Heart right ventricle (tissue), 16 donors: ENCODE measurements around the gene BBLN. TPM values are rescaled to one million over a fixed set of nuclear protein-coding genes. Genes with fewer than 3 reads are reported as not detected.

Experiments used
- ATAC-seq, 8 donors: fragments of 200-7000 bp; cut with Tn5 transposase; one replicate each; pipeline ENCODE4 v1.9.1; 2020; ENCODE audit warnings: mild to moderate bottlenecking in 8 of 8, moderate library complexity in 8 of 8, moderate number of reproducible peaks in 1 of 8
- DNase-seq, 2 donors: peaks; one replicate each; pipeline ENCODE4 v3.0.0-alpha.2; 2020
- H3K27ac ChIP-seq, 10 donors: fragments of 200-600 bp; sonication (generic) in 2 of 10; one replicate each; pipeline versions ENCODE4 v1.5.0 to v1.8.0; 2020 to 2022; ENCODE audit warnings: mild to moderate bottlenecking in 3 of 10
- H3K27me3 ChIP-seq, 7 donors: fragments of 200-600 bp; one replicate each; pipeline ENCODE4 v1.8.0; 2021 to 2022; ENCODE audit warnings: mild to moderate bottlenecking in 2 of 7
- H3K36me3 ChIP-seq, 9 donors: fragments of 200-600 bp; sonication (generic) in 1 of 9; one replicate each; pipeline versions ENCODE4 v1.5.0 to v1.8.0; 2020 to 2022; ENCODE audit warnings: mild to moderate bottlenecking in 2 of 9
- H3K4me1 ChIP-seq, 9 donors: fragments of 200-600 bp; sonication (generic) in 1 of 9; one replicate each; pipeline versions ENCODE4 v1.5.0 to v1.8.0; 2020 to 2022; ENCODE audit warnings: mild to moderate bottlenecking in 4 of 9
- H3K4me3 ChIP-seq, 10 donors: fragments of 200-600 bp; sonication (generic) in 2 of 10; one replicate each; pipeline versions ENCODE4 v1.5.0 to v1.8.0; 2020 to 2022; ENCODE audit warnings: mild to moderate bottlenecking in 7 of 10, moderate library complexity in 2 of 10
- H3K9me3 ChIP-seq, 11 donors: fragments of 200-600 bp in 10 of 11; sonication (generic) in 2 of 11; one replicate each; pipeline versions ENCODE4 v1.5.0 to v1.8.0; 2013 to 2022; ENCODE audit warnings: mild to moderate bottlenecking in 2 of 11, control low read depth in 1 of 11, moderate library complexity in 1 of 11
- CTCF ChIP-seq, 9 donors: fragments of 200-600 bp; sonication (generic) in 2 of 9; IDR thresholded peaks; one replicate each; pipeline versions ENCODE4 v1.5.0 to v1.8.0; 2021 to 2022; ENCODE audit warnings: antibody characterized with exemption in 9 of 9, mild to moderate bottlenecking in 5 of 9, moderate library complexity in 1 of 9
- WGBS, 2 donors: extraction: QIAGEN DNeasy Blood & Tissue Kit; methylation state at CpG; one replicate each; pipeline ENCODE4 v1.1.7; 2013; ENCODE audit warnings: inconsistent platforms in 1 of 2; 5-methylcytosine and 5-hydroxymethylcytosine counted together
- intact Hi-C, 10 donors: fragments of 100-400 bp; cut with DNase I; formaldehyde crosslinking; loops; one replicate each; pipeline versions ENCODE4 v1.11.1 to v1.14.2; 2022
- polyA plus RNA-seq, 2 donors: library from polyadenylated mRNA; stranded (reverse); fragments of 200-250 nt; gene quantifications; one replicate each; pipeline ENCODE4 v1.2.3, GENCODE V29; 2013
- total RNA-seq, 10 donors: library from RNA; stranded (reverse); fragmentation: NEBNext Ultra II Directional in 3 of 10; extraction: Animal tissue kit (Norgen Biotek cat#: 25700) in 3 of 10; gene quantifications; one replicate each; pipeline versions ENCODE4 v1.2.1 to v1.2.4, GENCODE V29; 2021 to 2023
- donor health status: Arrhythmogenic right ventricular cardiomyopathy.
- donor health status: ischemic (EF 13 %, LVEDD 7.1; RV severe dilation, severe dysfunction).
- donor health status: healthy with polysubstance abuse.
- donor health status: DM: no; HTN: yes; CAD: no.
- donor health status: DM: no; HTN: no; CAD: no.
- donor health status: ischemic (EF 25% LVEDD 6.9; RV normal size, moderate dysfunction).
- donor health status: ischemic (EF 25% LVEDD 5.7; RV mildly dilated, moderate dysfunction).
- donor health status: healthy.
- donor health status: DM: yes; HTN: yes; CAD: no.
- donor health status: Ischemic cardiomyopathy.
- donor health status: ischemic (EF 35%, LVEDD 5.7; RV mildly dilated, moderate dysfunction).
- donor health status: nonischemic (EF 11% LVEDD 7.7; RV severe dilation, severe dysfunction).
- donor health status: DM: yes; HTN: yes; CAD: no.
- donor health status: PGD.
- donor health status: ischemic (EF 29% LVEDD 5.4; RV normal size, mild dysfunction).
- donor health status: nonischemic (EF 23%, LVEDD 6.1; RV moderate dilation, normal function).

Gene BBLN
- total and polyA plus RNA-seq, 12 donors, result 29.5 to 159 (median 38.6) TPM

GRCh38 chr9:128208946-128209669, 49.0 kb downstream of the BBLN start:
- Histone ChIP-seq H3K27me3 (peaks cover 0 to 16% (median 7%) of the 10 kb centered on the region in 7 donors), H3K27ac (no peak overlapping the region), H3K4me1 (peaks cover 0 to 9% (median 2%) of the 10 kb centered on the region in 9 donors), H3K9me3 (no peaks in the 10 kb centered on the region), H3K4me3 (no peak overlapping the region), H3K36me3 (no peaks in the 10 kb centered on the region)
- ATAC-seq (no peak), DNase-seq (no peak)
- intact Hi-C loops, result no loop called here
- WGBS, 2 donors, result 79 to 83% methylated on average over 15 of the region's 15 CpGs
- no peak for TF ChIP-seq CTCF (IDR thresholded peaks at IDR 0.05)

- DNase-seq, result no peak
- 67 to 73% methylated on average over 12 of the region's 12 CpGs for WGBS, 2 donors
These were observed 51.3 kb downstream of the BBLN start for GRCh38 chr9:128211186-128211980.

GRCh38 chr9:128211981-128212281, 51.9 kb downstream of the BBLN start:
- Histone ChIP-seq H3K9me3 (no peaks in the 10 kb centered on the region), H3K4me1 (peaks cover 0 to 26% (median 6%) of the 10 kb centered on the region in 9 donors), H3K27me3 (peaks cover 0 to 5% (median 0%) of the 10 kb centered on the region in 7 donors), H3K4me3 (no peak overlapping the region), H3K36me3 (no peaks in the 10 kb centered on the region), H3K27ac (no peak overlapping the region)
- ATAC-seq, result no peak
- intact Hi-C loops, result no loop called here
- TF ChIP-seq CTCF (IDR thresholded peaks at IDR 0.05), result no peak
- WGBS, 2 donors, result 78 to 87% methylated on average over 2 of the region's 2 CpGs
- DNase-seq, result no peak

More at GRCh38 chr9:128211186-128211980, 51.3 kb downstream of the BBLN start:
- Histone ChIP-seq H3K9me3 (no peaks in the 10 kb centered on the region), H3K4me3 (no peak overlapping the region), H3K36me3 (no peaks in the 10 kb centered on the region), H3K27ac (no peak overlapping the region), H3K27me3 (peaks cover 0 to 5% (median 0%) of the 10 kb centered on the region in 7 donors), H3K4me1 (peaks cover 0 to 22% (median 3%) of the 10 kb centered on the region in 9 donors)
- ATAC-seq, result no peak
- TF ChIP-seq CTCF (IDR thresholded peaks at IDR 0.05), result no peak
- intact Hi-C loops, result no loop called here

Other genes with a start within 250 kb of the BBLN start
- gene ST6GALNAC4, start 243.2 kb upstream of the BBLN start, total RNA-seq, result 10 to 100 TPM; 23.2 to 52.9 (median 33.9) TPM
- 10 to 100 TPM; 10.8 to 48.6 TPM for gene ST6GALNAC4, start 243.2 kb upstream of the BBLN start, polyA plus RNA-seq
- under 1 TPM in 7 of 10 donors, not detected in 3; 0.25 to 0.59 (median 0.47) TPM for gene PIP5KL1, start 229.5 kb upstream of the BBLN start, total RNA-seq
- under 1 TPM in 1 of 2 donors, not detected in 1; 0.28 TPM for gene PIP5KL1, start 229.5 kb upstream of the BBLN start, polyA plus RNA-seq
- 10 to 100 TPM in 8 of 10 donors, 1 to 10 TPM in 2; 7.2 to 15.4 (median 12.3) TPM for gene DPM2, start 222.4 kb upstream of the BBLN start, total RNA-seq
- 10 to 100 TPM; 16.7 to 31.1 TPM for gene DPM2, start 222.4 kb upstream of the BBLN start, polyA plus RNA-seq
- gene EEIG1, start 179.3 kb upstream of the BBLN start, total RNA-seq, result 10 to 100 TPM; 11.1 to 33.5 (median 25.1) TPM
- gene EEIG1, start 179.3 kb upstream of the BBLN start, polyA plus RNA-seq, result 10 to 100 TPM in 1 of 2 donors, 1 to 10 TPM in 1; 6.7 to 13.0 TPM
- 1 to 10 TPM; 3.2 to 7.0 (median 5.5) TPM for gene NAIF1, start 92.9 kb upstream of the BBLN start, total RNA-seq
- 1 to 10 TPM; 4.4 to 7.2 TPM for gene NAIF1, start 92.9 kb upstream of the BBLN start, polyA plus RNA-seq
- gene SLC25A25, start 92.0 kb upstream of the BBLN start, total RNA-seq, result 10 to 100 TPM in 3 of 10 donors, 1 to 10 TPM in 7; 3.6 to 20.7 (median 7.5) TPM
- 1 to 10 TPM; 2.3 to 4.8 TPM for gene SLC25A25, start 92.0 kb upstream of the BBLN start, polyA plus RNA-seq
- 100 to 1,000 TPM; 117 to 166 (median 148) TPM for gene PTGES2, start 32.5 kb upstream of the BBLN start, total RNA-seq
- gene PTGES2, start 32.5 kb upstream of the BBLN start, polyA plus RNA-seq, result 100 to 1,000 TPM; 132 to 147 TPM
- gene LCN2, start 10.8 kb upstream of the BBLN start, total RNA-seq, result 1 to 10 TPM in 1 of 10 donors, under 1 TPM in 4, not detected in 5; 0.34 to 2.7 (median 0.45) TPM
- gene LCN2, start 10.8 kb upstream of the BBLN start, polyA plus RNA-seq, result 1 to 10 TPM in 1 of 2 donors, under 1 TPM in 1; 0.62 to 1.5 TPM
- 10 to 100 TPM; 63.0 to 96.0 (median 76.7) TPM for gene CIZ1, start 31.3 kb downstream of the BBLN start, total RNA-seq
- 10 to 100 TPM; 39.7 to 70.2 TPM for gene CIZ1, start 31.3 kb downstream of the BBLN start, polyA plus RNA-seq
- 1 to 10 TPM; 2.1 to 7.7 (median 3.9) TPM for gene DNM1, start 43.1 kb downstream of the BBLN start, total RNA-seq
- 10 to 100 TPM in 1 of 2 donors, 1 to 10 TPM in 1; 2.5 to 13.7 TPM for gene DNM1, start 43.1 kb downstream of the BBLN start, polyA plus RNA-seq
- 100 to 1,000 TPM in 1 of 10 donors, 10 to 100 TPM in 9; 78.0 to 101 (median 89.1) TPM for gene GOLGA2, start 115.7 kb downstream of the BBLN start, total RNA-seq
- gene GOLGA2, start 115.7 kb downstream of the BBLN start, polyA plus RNA-seq, result 10 to 100 TPM; 85.7 to 91.8 TPM
- gene SWI5, start 116.0 kb downstream of the BBLN start, total RNA-seq, result 10 to 100 TPM; 13.9 to 23.8 (median 20.8) TPM
- 10 to 100 TPM; 17.0 to 46.3 TPM for gene SWI5, start 116.0 kb downstream of the BBLN start, polyA plus RNA-seq
- 10 to 100 TPM; 32.8 to 50.3 (median 44.2) TPM for gene TRUB2, start 162.2 kb downstream of the BBLN start, total RNA-seq
- 10 to 100 TPM; 18.0 to 27.4 TPM for gene TRUB2, start 162.2 kb downstream of the BBLN start, polyA plus RNA-seq
- gene COQ4, start 162.6 kb downstream of the BBLN start, total RNA-seq, result 10 to 100 TPM; 26.5 to 35.8 (median 30.0) TPM
- 10 to 100 TPM; 36.3 to 42.8 TPM for gene COQ4, start 162.6 kb downstream of the BBLN start, polyA plus RNA-seq
- 10 to 100 TPM in 9 of 10 donors, 1 to 10 TPM in 1; 10.0 to 26.3 (median 15.5) TPM for gene SLC27A4, start 180.3 kb downstream of the BBLN start, total RNA-seq
- gene SLC27A4, start 180.3 kb downstream of the BBLN start, polyA plus RNA-seq, result 10 to 100 TPM; 35.0 to 37.2 TPM
- gene URM1, start 211.1 kb downstream of the BBLN start, total RNA-seq, result 10 to 100 TPM; 39.2 to 64.3 (median 51.2) TPM
- 10 to 100 TPM; 18.7 to 75.7 TPM for gene URM1, start 211.1 kb downstream of the BBLN start, polyA plus RNA-seq